Astrocyte (in vitro differentiated cells and primary cell): Measurements from ENCODE around the gene VDR.

ENCODE experiments used
- EZH2 ChIP-seq: IDR thresholded peaks from 2 replicates; pipeline ENCODE4 v1.6.1; 2012; ENCODE audit warnings: mild to moderate bottlenecking, low read length, inconsistent platforms; ENCODE audit not compliant: insufficient read depth
- TF ChIP-seq, protein P1 (sequence below): IDR thresholded peaks from 2 replicates; pipeline ENCODE4 v1.5.1; 2011; ENCODE audit warnings: low read depth, mild to moderate bottlenecking, inconsistent platforms, low read length, moderate library complexity; ENCODE audit not compliant: insufficient read depth

DNA sequence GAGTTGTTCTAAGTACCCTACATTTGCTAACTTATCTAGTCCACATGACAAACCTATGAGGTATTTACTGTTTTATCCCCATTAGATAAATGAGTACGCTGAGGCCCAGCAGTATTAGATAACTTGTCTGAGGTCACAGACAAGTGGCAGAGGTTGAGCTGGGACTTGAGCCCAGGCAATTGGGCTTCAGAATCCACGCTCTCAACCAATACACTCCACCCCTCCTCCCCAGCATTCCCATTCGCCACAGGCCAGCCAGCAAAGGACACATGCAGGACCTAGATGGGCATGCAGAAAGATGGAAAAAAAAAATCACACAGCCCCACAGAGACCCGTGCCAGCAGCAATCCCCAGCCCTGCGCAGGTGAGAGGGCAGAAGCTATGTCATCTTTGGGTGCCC lies 97.5 kb downstream of the VDR start:
- TF ChIP-seq, protein P1, sequence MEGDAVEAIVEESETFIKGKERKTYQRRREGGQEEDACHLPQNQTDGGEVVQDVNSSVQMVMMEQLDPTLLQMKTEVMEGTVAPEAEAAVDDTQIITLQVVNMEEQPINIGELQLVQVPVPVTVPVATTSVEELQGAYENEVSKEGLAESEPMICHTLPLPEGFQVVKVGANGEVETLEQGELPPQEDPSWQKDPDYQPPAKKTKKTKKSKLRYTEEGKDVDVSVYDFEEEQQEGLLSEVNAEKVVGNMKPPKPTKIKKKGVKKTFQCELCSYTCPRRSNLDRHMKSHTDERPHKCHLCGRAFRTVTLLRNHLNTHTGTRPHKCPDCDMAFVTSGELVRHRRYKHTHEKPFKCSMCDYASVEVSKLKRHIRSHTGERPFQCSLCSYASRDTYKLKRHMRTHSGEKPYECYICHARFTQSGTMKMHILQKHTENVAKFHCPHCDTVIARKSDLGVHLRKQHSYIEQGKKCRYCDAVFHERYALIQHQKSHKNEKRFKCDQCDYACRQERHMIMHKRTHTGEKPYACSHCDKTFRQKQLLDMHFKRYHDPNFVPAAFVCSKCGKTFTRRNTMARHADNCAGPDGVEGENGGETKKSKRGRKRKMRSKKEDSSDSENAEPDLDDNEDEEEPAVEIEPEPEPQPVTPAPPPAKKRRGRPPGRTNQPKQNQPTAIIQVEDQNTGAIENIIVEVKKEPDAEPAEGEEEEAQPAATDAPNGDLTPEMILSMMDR = no peak
- TF ChIP-seq EZH2 = no peak
